C4-2B (cell line): ENCODE results near the gene INSYN1.

ENCODE experiments used
- CTCF ChIP-seq: fragments of 450-650 bp; conservative IDR thresholded peaks from 2 replicates; pipeline ENCODE4 v1.5.1; 2017; ENCODE audit warnings: mild to moderate bottlenecking
- ZFX ChIP-seq: fragments of 450-650 bp; IDR thresholded peaks from 2 replicates; pipeline ENCODE4 v1.6.1; 2017

GRCh38 chr15:73740152-73741048 lies 12.8 kb downstream of the INSYN1 start:
- TF ChIP-seq CTCF (no peak), ZFX (no peak)
